Measurements from ENCODE around the gene SRGAP1.

DNA sequence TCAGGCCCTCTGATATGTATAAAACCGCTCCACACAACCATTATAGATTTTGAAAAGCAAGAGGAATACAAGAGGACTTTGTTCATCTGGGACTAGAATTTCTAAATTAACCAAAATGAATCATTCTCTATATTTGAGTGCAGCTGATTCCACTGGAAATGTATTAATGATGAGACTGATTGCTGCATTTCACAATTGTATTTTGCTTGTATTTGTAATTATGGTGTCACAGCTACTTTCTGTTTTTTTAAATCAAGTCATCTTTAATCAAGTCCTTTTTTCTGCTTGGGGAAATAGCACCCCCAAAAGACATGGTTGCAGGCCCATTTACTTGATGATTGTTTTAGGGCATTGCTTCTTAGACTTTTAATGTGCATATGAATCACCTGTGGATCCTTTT lies 215.2 kb downstream of the SRGAP1 start:
- no peak for TF ChIP-seq EZH2phosphoT487 (IDR thresholded peaks at IDR 0.05)
- TF ChIP-seq, protein P1, sequence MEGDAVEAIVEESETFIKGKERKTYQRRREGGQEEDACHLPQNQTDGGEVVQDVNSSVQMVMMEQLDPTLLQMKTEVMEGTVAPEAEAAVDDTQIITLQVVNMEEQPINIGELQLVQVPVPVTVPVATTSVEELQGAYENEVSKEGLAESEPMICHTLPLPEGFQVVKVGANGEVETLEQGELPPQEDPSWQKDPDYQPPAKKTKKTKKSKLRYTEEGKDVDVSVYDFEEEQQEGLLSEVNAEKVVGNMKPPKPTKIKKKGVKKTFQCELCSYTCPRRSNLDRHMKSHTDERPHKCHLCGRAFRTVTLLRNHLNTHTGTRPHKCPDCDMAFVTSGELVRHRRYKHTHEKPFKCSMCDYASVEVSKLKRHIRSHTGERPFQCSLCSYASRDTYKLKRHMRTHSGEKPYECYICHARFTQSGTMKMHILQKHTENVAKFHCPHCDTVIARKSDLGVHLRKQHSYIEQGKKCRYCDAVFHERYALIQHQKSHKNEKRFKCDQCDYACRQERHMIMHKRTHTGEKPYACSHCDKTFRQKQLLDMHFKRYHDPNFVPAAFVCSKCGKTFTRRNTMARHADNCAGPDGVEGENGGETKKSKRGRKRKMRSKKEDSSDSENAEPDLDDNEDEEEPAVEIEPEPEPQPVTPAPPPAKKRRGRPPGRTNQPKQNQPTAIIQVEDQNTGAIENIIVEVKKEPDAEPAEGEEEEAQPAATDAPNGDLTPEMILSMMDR (IDR thresholded peaks at IDR 0.05) = no peak
- TF ChIP-seq EZH2 (IDR thresholded peaks at IDR 0.05) = no peak
